Measurements from ENCODE around the gene MAP2K5. TPM values are rescaled to one million over a fixed set of nuclear protein-coding genes. Genes with fewer than 3 reads are reported as not detected.
A peak's percentile ranks its signal among the peaks of the same experiment; 100 is the strongest.

Gene MAP2K5
- total and polyA plus RNA-seq, 9 of the 15 experiments (the other 6 are each of a cell fraction or from before 2014, with no cell fraction given) = 0.41 to 16.5 (median 7.5) TPM

DNA sequence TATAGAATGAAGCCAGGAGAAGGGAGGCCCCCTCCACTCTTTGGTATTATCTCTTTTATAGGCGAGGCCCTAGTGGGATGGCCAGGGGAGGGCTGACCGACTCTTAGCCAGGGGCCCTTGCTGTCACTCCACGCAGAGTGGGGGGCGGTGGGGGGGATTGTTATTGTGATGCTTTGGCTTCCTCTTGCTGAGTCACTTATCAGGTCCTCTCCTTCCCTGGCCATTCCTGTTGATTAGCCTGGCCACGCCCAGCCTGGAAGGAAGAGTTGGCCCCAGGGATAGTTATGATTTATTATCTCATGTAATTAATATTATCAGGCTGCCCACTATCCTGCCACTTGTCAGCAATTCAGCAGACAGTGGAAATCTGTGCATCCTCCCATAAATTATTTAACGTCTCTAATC is 257.3 kb downstream of the MAP2K5 start (continued):
- TF ChIP-seq, protein P1, sequence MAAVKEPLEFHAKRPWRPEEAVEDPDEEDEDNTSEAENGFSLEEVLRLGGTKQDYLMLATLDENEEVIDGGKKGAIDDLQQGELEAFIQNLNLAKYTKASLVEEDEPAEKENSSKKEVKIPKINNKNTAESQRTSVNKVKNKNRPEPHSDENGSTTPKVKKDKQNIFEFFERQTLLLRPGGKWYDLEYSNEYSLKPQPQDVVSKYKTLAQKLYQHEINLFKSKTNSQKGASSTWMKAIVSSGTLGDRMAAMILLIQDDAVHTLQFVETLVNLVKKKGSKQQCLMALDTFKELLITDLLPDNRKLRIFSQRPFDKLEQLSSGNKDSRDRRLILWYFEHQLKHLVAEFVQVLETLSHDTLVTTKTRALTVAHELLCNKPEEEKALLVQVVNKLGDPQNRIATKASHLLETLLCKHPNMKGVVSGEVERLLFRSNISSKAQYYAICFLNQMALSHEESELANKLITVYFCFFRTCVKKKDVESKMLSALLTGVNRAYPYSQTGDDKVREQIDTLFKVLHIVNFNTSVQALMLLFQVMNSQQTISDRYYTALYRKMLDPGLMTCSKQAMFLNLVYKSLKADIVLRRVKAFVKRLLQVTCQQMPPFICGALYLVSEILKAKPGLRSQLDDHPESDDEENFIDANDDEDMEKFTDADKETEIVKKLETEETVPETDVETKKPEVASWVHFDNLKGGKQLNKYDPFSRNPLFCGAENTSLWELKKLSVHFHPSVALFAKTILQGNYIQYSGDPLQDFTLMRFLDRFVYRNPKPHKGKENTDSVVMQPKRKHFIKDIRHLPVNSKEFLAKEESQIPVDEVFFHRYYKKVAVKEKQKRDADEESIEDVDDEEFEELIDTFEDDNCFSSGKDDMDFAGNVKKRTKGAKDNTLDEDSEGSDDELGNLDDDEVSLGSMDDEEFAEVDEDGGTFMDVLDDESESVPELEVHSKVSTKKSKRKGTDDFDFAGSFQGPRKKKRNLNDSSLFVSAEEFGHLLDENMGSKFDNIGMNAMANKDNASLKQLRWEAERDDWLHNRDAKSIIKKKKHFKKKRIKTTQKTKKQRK (IDR thresholded peaks at IDR 0.05; ENCODE audit: borderline replicate concordance, low read depth, low read length) = no peak
- TF ChIP-seq, protein P2, sequence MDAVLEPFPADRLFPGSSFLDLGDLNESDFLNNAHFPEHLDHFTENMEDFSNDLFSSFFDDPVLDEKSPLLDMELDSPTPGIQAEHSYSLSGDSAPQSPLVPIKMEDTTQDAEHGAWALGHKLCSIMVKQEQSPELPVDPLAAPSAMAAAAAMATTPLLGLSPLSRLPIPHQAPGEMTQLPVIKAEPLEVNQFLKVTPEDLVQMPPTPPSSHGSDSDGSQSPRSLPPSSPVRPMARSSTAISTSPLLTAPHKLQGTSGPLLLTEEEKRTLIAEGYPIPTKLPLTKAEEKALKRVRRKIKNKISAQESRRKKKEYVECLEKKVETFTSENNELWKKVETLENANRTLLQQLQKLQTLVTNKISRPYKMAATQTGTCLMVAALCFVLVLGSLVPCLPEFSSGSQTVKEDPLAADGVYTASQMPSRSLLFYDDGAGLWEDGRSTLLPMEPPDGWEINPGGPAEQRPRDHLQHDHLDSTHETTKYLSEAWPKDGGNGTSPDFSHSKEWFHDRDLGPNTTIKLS (IDR thresholded peaks at IDR 0.05; ENCODE audit: borderline replicate concordance, low read depth) = no peak
- TF ChIP-seq ZNF23 (CRISPR knock-in tag; IDR thresholded peaks at IDR 0.05) (no peak), SPI1 (IDR thresholded peaks at IDR 0.05; ENCODE audit: borderline replicate concordance, low read depth, low read length) (no peak), TBL1XR1 (IDR thresholded peaks at IDR 0.05; ENCODE audit: low read length in 2 of 2) (peak in 1 of 2 experiments; percentile 62; a peak in 2 of 4 replicates), YBX1 (IDR thresholded peaks at IDR 0.05) (no peak), BRF1 (IDR thresholded peaks at IDR 0.05; ENCODE audit: borderline replicate concordance, extremely low read depth, insufficient read length) (no peak), SOX6 (IDR thresholded peaks at IDR 0.05) (peak; percentile 88), ZNF75A (CRISPR knock-in tag; IDR thresholded peaks at IDR 0.05) (no peak), ZNF507 (tag; conservative IDR thresholded peaks at IDR 0.05) (no peak), ZNF408 (CRISPR knock-in tag; IDR thresholded peaks at IDR 0.05; ENCODE audit: low read depth) (no peak), NEUROD1 (IDR thresholded peaks at IDR 0.05; ENCODE audit: borderline replicate concordance, low read depth, low read length, partially characterized antibody) (peak; percentile 17), ZNF589 (CRISPR knock-in tag; IDR thresholded peaks at IDR 0.05; ENCODE audit: low read depth) (no peak), MEIS2 (IDR thresholded peaks at IDR 0.05; ENCODE audit: partially characterized antibody) (peak; percentile 90), LCOR (CRISPR knock-in tag; IDR thresholded peaks at IDR 0.05) (no peak), CXXC5 (CRISPR knock-in tag; IDR thresholded peaks at IDR 0.05) (peak; percentile 48; the same call in 1 of the 2 replicates), BDP1 (IDR thresholded peaks at IDR 0.05; ENCODE audit: insufficient read depth, insufficient read length) (no peak), MAFG (tag; conservative IDR thresholded peaks at IDR 0.05) (peak; percentile 82), DPF2 (IDR thresholded peaks at IDR 0.05) (peak; percentile 59)
- TF ChIP-seq, protein P3, sequence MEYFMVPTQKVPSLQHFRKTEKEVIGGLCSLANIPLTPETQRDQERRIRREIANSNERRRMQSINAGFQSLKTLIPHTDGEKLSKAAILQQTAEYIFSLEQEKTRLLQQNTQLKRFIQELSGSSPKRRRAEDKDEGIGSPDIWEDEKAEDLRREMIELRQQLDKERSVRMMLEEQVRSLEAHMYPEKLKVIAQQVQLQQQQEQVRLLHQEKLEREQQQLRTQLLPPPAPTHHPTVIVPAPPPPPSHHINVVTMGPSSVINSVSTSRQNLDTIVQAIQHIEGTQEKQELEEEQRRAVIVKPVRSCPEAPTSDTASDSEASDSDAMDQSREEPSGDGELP (CRISPR knock-in tag; IDR thresholded peaks at IDR 0.05; ENCODE audit: borderline replicate concordance) = no peak
- TF ChIP-seq, protein P4, sequence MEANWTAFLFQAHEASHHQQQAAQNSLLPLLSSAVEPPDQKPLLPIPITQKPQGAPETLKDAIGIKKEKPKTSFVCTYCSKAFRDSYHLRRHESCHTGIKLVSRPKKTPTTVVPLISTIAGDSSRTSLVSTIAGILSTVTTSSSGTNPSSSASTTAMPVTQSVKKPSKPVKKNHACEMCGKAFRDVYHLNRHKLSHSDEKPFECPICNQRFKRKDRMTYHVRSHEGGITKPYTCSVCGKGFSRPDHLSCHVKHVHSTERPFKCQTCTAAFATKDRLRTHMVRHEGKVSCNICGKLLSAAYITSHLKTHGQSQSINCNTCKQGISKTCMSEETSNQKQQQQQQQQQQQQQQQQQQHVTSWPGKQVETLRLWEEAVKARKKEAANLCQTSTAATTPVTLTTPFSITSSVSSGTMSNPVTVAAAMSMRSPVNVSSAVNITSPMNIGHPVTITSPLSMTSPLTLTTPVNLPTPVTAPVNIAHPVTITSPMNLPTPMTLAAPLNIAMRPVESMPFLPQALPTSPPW (CRISPR knock-in tag; IDR thresholded peaks at IDR 0.05) = peak; percentile 83
- TF ChIP-seq, protein P5, sequence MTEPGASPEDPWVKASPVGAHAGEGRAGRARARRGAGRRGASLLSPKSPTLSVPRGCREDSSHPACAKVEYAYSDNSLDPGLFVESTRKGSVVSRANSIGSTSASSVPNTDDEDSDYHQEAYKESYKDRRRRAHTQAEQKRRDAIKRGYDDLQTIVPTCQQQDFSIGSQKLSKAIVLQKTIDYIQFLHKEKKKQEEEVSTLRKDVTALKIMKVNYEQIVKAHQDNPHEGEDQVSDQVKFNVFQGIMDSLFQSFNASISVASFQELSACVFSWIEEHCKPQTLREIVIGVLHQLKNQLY (CRISPR knock-in tag; conservative IDR thresholded peaks at IDR 0.05) = no peak
